Measurements from ENCODE around the gene NPBWR2.

NPBWR2 gene

GRCh38 chr20:64106981-64107735, at the start of gene NPBWR2:
NPBWR2 (minus strand) TSS chr20:64107565; CDS start chr20:64106831, 734 bp downstream.
- DNase-seq, result peak; percentile 23

- no peak for DNase-seq
Measured at GRCh38 chr20:64156136-64156885, 48.9 kb upstream of the NPBWR2 start.

- no peak for DNase-seq
Measured at GRCh38 chr20:64155258-64156135, 48.1 kb upstream of the NPBWR2 start.

- DNase-seq, result no peak
Measured at GRCh38 chr20:64154590-64155257, 47.4 kb upstream of the NPBWR2 start.

- DNase-seq, result no peak
Measured at GRCh38 chr20:64153861-64154589, 46.7 kb upstream of the NPBWR2 start.

- no peak for DNase-seq
Measured at GRCh38 chr20:64153410-64153809, 46.0 kb upstream of the NPBWR2 start.

GRCh38 chr20:64152906-64153305, 45.5 kb upstream of the NPBWR2 start:
- no peak for DNase-seq

- no peak for DNase-seq
Measured at GRCh38 chr20:64151633-64152530, 44.5 kb upstream of the NPBWR2 start.

- DNase-seq, result no peak
Measured at GRCh38 chr20:64150756-64151632, 43.6 kb upstream of the NPBWR2 start.

- DNase-seq, result no peak
Measured at GRCh38 chr20:64149809-64150560, 42.6 kb upstream of the NPBWR2 start.

- DNase-seq, result no peak
Measured at GRCh38 chr20:64149141-64149540, 41.8 kb upstream of the NPBWR2 start.

- no peak for DNase-seq
Measured at GRCh38 chr20:64148581-64148980, 41.2 kb upstream of the NPBWR2 start.

GRCh38 chr20:64146936-64147477, 39.6 kb upstream of the NPBWR2 start:
- no peak for DNase-seq

GRCh38 chr20:64146301-64146935, 39.1 kb upstream of the NPBWR2 start:
- no peak for DNase-seq

GRCh38 chr20:64145458-64146300, 38.3 kb upstream of the NPBWR2 start:
- DNase-seq, result no peak

GRCh38 chr20:64144144-64144912, 37.0 kb upstream of the NPBWR2 start:
- no peak for DNase-seq
